CD4-positive, alpha-beta T cell treated with Interleukin-15 for 4 hours (primary cell): ENCODE results near the gene OPALIN.
"Not testable (repeated sequence)": the region's sequence is repeated elsewhere in the genome, so short reads cannot be mapped to it uniquely, and the experiment has no call there.

Experiments
- DNase-seq: peaks from one replicate; pipeline ENCODE4 v3.0.0-alpha.2; 2020; ENCODE audit warnings: low spot score

The OPALIN gene

DNA sequence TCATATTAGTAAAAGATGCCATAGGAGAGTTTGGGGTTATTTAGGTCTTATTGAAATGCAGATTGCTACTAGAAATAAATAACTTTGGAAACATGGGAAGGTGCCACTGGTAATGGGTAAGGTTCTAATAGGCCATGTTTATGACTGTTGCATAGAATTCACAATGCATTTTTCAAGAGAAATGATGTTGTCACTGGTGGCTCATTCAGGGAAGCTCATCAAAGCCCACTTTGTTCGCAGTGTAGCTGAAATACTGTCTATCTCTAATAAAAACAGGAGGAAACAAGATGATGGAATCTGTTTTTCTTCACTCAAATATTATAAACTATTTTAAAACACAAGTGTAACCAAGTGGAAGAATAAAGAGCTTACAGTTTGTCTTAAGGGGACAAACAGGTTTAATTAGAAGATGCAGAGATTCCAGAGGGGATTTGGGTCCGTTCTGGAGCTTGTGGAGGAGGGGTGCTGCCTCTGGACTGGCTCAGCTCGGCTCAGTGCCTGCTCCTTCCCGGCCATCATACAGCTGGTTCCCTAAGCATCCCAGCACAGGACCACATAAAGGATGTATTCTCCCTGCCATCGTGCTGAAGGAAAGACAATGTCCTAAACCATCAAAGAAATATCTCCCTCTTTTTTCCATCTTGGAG, 20.4 kb downstream of the OPALIN start:
- DNase-seq = no peak

DNA sequence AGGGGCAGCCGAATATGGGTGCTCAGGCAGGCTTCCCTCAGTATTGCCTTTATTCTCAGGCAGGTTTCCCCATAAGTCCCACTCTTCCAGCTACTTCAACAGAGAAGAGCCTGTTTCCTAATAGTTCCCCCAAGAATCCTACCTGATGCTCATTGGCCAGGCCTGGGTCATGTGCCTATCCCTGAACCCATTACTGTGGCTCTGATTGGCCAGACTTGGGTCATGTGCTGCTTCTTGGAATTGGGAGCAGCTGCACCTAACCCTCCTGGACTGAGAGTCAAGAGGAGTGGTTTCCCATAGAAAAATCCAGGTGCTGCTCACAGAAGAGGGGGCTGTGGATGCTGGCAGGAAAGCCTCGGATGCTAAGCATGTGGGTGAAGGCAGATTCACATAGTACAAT, 21.7 kb downstream of the OPALIN start:
- no peak for DNase-seq

DNA sequence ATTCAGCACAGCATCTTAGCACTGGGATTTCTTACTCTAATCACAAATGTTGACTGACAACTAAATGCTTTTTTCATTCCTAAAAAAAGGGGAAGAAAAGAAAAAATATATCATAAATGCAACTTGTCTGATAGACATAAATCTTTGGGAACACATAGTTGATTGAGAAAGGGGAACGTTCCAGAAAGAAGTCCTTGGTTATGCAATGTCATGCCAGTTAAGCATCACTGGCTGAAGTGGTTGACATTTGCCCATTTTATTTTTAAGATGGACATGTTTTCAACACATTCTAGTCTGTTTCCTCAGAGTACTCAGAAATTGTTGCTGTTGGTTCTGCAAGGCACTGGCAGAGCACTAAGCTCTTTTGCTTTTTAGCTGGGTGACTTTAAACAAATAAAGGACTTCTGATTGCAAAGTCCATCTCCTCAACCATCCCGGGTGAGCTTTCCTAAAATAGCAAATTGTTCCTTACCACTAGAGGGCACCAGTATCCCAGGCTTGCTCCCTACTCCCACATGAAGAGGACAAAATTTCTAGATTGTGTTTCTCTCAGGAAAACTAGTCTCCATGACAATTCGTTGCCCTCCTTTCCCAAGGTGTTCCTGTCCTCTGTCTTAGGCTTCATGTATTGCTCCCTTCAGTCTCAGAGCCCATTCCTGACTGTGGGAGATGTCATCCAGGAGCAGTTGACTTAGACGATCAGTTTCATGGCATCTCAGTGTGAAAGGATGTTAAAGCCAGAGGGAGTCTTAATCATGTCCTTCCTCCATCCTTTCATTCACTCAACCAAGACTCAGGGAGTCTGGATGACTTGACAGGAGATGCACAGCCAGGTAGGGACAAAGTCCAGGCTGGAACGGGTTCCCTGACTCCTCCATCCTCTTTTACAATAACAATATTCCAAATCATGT, 23.9 kb downstream of the OPALIN start:
- DNase-seq = peak; percentile 18

DNA sequence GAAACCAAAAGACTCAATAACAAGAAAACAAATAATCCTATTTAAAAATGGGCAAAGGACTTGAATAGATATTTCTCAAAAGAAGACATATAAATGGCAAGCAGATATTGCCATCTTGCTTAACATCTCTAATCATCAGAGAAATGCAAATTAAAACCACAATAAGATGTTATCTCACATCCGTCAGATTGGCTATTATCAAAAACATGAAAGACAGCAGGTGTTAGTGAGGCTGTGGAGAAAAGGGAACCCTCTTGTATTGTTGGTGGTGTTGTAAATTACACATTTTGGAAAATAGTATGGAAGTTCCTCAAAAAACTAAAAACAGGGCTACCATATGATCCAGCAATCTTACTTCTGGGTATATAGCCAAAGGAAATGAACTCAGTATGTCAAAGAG, 25.7 kb downstream of the OPALIN start:
- DNase-seq = no peak

DNA sequence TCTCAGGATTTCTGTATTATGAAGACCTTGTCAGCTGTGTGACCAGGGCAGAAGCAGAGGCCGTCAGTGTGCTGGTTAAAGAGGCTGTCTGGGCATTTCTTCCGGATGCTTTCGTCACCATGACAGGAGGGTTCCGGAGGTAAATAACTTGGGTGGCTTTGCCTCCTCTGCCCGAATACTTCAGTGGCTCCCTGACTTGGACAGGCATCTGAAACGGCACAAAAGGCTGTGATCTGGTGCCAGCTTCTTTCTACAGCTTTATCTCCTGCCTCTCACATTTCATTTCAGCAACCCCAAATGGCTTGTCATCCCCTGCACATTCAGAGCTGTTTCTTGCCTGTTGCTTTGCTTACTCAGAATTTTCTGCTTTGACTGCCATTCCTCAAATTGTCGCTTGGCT, 31.3 kb downstream of the OPALIN start:
- no peak for DNase-seq

DNA sequence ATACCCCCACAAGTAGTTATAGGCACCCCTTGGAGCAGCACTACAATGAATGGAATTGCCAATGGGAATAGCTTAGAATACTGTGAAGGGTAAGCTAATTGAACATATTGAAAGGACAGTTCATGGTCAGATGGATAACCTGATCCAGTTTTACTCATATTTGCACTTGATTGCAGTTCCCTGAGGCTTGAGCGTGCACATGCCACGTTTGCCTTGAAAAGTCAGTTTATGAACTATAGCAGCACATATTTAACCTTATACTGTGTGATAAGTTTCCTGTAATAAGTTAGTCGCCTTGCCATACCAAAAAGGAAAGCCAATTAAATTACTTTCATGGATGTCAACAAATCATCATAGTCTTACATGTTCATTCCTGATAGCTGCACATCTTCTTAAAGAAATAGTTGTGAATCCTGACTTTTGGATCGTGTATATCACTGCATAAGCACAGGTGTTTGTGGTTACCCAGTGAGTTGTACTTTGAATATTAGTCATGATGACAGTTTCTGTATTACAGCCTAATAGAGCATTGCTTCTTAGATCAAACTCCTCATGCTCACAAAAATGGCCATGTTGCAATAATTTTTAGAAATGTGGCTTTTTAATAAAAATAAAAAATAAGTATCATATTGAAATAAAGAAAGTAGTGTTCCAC, 33.0 kb downstream of the OPALIN start:
- DNase-seq = no peak

DNA sequence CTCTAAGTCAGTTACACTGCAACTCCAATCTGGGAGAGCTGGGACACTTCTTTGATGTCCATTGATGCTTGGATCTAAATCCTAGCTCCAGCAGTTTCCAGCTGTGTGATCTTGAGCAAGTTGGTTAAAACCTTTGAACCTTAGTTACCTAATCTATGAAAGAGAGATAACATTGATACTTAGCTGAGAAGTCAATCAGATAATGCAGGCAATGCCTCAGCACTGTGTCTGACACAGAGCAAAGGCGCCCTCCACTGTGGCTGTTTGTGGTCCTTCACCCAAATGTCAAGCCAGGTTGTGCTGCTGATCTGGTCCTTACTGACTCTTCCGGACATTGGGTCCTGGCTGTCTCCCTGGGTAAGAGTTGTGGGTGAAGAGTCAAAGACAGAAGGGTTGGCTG, 34.4 kb downstream of the OPALIN start:
- no peak for DNase-seq

DNA sequence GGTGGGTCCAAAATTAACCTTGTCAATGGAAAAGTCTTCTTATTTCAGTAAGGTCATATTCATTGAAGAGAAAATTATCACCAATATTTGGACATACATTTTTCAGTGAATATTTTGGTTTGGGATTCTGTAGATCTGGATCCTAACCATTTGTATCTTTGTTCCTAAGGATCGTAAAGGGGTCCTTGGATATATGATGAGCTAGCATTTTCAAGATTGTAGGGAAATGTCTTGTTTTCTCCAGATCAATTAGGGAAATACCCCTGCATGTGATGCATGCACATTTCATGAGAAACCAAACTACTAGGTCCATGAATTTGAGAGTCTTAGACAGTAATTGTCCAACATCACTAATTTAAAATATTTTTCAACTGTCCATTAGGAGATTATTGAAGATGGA, 36.5 kb downstream of the OPALIN start:
- no peak for DNase-seq

DNA sequence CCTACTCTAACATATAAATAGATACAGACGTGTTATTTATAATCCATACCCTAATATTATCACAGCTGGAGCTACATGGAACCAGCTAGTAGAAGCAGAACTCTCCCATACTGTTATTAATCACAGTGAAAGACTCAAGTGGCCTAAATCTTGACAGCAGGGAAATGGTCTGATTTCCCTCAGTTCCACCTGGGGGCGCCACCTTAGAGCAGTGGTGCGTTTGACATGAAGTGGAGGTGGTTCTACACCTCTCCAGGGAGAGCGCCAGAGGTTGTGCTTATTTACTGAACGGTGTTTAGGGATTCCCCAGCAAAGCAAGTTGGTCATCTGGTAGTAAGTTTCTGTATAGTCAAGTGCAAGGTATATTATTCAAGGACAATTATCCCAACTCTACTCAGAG, 37.0 kb downstream of the OPALIN start:
- DNase-seq = no peak

DNA sequence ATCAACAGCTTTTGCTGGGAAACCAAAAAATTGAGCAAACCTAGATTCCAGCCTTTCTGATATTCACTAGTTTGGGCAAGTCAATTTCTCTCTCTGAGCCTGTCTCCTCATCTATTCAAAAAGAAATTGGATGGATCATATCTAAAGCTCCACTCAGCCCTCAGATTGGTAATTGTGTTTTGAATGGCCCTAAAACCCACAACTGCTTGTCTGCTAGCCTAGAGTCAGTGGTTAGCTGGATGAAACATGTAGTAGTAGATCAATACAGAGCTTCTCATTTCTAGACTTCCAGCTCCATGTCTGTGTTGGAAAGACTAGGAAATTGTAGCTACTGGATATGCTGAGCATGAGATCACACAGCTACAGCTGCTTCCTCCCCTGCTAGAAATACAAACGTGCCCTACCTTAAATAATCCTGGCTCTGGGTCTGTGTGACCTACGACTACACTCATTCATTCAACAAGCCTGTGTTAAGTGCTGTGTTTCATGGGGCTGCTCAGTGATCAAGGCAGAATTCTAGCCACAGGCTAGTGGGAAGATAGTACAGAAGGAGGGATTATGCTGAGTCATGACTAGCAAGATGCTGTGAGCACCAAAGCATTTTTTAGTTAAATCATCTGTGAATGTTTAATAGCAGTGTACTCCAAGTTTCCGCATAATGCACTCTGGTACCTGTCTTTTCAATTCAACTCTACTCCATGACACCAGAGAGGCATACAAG, 38.9 kb downstream of the OPALIN start:
- no peak for DNase-seq

DNA sequence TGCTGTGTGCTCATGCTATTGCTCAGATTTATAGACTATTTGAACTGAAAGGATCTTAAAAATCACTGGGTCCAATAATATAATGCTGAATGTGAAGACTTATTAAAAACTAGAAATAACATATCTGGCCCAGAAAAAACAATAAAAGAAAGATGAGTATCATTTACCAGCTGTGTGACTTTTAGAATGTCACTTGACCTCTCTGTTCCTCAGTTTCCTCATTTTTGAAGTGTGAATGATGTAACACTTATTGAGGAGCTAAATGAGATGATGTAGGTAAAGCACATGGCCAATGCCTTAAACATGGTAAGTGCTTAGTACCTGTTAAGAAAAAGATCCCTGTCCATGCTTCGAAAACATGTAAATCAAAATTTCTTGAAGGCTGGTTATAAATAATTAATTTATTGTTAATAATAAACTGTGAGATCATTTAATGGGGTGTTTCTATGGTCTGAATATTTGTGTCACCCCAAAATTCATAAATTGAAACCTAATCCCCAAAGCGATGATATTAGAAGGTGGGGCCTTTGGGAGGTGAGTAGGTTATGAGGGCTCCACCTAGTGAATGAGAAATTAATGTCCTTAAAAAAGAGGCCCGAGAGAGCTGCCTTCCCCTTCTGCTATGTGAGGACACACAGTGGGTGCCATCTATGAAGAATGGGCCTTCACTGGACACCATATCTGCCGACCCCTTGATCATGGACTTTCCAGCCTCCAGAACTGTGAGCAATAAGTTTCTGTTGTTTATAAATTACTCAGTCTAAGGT, 41.6 kb downstream of the OPALIN start:
- DNase-seq = no peak

DNA sequence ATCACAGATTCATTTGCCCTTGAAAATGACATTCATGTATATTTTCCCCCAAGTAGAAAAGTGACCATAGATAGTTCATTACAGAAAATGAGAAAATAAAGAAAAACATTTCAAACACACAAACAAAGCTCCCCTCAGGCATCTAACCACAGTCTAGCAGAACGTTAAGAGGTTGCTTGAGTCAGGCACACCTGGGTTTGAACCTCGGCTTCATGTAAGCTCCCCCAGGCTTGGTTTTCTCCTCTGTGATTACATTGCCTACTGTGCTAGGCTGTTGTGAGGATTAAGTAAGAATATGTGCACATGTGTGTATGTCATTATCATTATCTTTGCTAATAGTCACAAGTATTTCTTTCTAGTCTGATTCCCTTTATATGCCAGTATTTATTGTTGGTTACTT, 45.5 kb downstream of the OPALIN start:
- no peak for DNase-seq

DNA sequence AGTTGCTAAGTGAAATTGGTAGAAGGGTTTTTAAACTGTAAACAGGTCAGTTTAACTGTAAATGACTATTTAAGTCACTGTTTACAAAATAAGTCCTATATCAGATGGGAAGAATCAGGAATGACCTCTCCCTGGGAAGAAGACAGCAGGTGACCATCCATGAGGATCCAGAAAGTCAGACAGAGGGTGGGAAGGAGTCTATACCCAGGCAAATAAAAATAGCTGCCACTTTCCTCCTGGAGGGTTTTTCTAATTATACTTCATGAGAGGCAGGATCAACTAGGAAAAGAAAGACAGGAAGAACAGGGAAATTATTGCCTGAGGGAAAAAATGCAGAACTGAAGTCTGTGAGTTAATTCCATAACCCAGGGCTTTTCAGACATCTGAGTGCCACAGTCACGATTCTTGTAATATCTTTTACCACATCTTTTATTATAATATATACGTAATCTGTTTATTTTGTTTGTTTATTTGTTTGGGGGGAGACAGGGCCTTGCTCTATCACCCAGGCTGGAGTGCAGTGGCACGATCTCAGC, 47.6 kb downstream of the OPALIN start:
- no peak for DNase-seq

DNA sequence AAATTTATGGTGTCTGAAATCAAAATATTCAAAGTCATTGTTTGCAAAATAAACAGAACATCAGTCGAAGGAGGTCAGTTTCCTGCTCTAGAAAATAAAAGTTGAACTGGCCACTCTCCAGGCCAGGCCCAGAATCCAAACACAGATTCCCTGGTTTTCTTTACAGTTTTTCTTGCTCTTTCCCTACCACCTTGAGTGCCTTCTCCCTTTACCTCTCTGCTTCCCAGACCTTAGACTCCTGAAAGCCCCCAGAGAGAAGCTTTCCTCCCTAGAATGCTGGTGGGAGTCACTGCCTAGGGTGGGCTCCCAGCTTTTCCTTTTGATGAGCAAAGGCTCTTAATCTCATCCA, 48.5 kb downstream of the OPALIN start:
- no peak for DNase-seq

DNA sequence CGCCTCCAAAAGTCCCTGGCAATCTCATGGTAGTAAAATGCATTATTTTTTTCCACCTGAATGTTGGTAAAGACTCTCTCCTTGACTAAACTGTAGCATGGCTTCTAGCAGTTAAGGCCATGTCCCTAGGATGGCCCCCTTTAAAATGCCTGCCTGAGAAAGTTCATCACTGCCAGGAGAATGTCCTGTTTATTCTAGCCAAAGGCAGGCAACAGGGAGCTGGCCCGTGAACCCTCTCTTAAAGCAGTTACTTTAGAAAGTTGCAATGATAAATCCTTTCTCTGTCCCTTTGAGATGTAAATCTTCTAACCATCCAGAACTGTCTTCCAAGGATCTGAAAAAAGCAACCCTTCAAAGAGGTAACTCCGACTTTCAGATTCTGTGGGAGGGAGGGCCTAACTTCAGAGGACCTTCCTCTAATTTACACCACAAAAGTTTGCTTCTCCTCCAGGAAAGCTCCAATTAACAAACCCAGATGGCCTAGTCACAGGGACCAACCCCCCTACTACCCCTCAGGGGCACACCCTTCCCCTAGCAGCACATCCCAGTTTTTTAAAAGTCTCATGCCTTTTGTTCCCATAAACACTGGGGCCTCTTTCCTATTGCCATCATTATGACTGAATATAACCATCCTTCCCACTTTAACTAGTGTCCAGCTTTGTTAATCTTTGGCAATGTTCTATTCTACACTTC, 49.0 kb downstream of the OPALIN start:
- no peak for DNase-seq

DNA sequence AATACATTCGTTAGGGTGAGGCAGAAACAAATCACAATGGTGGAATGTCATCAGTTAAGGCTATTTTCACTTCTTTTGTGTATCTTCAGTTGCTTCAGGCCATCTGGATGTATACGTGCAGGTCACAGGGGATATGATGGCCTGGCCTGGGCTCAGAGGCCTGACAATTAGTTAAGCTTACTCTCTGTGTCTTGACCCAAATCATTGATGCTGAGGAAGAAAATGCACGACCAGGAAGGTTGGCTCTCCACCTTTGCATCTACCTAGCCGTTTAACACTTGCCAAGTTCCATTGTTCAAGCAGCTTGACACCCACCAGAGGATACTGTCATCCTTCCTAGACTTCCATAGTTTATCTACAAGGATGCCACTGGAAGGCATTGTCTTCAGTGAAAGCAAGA, 49.9 kb downstream of the OPALIN start:
- DNase-seq = not testable (repeated sequence)

DNA sequence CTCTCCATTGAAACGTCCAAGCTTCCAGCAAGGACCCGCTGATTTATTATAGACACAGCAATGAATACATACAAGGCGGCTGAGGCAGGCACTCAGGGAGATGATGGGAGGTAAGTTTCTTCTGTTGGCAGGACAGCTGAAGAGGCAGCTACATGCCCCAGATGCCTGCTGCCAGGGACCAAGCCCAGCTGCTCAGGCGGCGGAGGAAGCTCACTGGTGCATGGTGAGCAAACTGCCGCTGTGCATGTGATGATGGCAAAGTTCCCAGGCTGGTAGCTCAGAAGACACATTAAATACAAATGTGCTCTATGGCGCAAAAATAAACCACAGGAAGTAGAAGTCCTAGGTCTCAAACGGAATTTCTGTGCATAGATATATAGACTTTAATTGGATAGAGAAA, 52.3 kb downstream of the OPALIN start:
- no peak for DNase-seq

DNA sequence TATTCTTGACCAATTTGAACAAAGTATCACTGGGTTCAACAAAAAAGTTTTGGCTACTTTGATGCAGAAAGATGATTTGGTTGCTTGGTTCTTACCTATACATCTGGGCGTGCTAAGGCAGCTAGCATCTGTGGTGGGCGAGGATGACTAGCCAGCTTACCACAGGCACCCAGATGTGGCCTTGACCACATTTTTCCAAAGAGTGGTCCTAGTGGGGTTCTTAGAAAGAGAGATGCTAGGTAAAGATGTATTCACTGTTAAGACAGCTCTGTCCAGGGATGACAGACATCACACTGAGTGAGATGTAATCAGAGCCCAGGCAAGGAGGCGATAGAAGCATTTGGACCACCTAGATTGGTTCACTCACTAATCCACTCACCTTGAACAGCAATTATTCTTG, 53.8 kb downstream of the OPALIN start:
- DNase-seq = no peak

DNA sequence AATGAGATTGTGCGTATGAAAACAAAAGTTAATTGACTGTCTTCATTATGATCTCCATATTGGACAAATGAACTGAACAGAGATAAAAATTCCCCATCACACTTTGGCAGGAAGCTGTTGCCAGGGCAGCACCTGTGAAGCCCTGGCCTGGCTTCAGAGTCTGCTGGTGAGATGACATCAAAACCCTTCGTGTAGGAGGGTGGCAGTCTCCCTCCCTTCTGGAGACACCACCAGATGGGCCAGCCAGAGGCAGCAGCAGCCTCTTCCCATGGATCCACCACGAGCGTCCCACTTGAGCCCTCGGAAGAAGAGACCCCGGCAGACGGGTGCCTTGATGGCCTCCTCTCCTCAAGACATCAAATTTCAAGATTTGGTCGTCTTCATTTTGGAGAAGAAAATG, 54.6 kb downstream of the OPALIN start, which contains the start of gene DNTT:
Gene DNTT (plus strand): TSS at position 205 of the 400 bp plus-strand sequence. CDS start 64 bp downstream, at position 269.
- no peak for DNase-seq

DNA sequence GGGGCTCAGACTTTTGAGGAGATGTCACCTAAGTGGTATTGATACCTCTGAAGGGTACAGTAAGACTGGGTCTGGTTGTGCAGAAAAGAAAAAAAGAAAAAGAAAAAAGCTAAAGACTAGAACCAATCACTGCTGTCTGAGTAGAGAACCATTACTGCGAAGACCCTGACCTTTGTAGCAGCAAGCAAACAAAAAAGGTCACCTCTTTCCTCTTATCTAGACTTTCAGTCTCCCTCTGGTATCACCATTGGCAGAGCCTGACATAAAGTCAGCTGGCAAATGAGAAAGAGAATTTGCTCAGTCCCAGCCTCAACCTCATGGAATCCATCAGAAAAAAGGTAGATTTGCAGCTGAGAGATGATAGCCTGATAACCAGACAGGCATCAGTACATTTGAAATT, 57.2 kb downstream of the OPALIN start:
- no peak for DNase-seq

DNA sequence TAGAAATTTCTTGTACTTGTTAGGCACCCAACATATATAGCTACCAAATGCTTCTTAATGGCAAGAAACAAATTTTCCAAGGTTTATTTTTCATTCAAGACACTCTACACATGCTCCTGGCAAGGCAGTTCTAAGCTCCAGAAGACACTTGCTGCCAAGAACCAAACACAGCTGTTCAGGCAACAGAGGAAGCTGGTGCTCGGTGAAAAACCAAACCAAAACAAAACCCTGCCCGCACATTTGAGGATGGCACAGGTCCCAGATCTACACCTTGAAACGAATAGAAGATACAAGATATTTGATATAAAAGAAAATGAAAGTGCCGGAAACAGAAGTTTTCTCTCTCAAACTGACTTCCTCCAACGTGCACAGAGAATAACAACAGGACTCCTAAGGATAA, 59.4 kb downstream of the OPALIN start:
- no peak for DNase-seq
